ENCODE data around the gene CTNNBL1.

DNA sequence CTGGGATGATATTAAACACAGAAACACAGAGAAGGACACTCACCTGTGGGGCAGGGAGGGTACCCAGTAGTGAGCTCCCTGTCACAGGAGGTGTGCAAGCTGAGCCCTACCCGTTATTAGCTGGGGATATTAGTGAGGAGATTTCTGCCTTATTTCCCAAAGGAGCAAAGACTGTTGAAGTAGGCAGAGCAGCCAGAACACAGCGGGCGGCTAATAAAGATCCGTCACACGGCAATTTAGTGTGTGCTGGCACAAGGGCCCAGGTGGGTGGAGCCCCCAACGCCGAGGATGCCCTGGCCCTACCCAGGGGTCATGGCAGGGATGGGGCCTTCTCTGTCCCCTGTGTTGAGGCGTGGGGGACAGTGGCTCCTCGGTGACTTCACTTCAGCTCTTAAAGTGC, 217.4 kb downstream of the CTNNBL1 start:
- TF ChIP-seq, protein P1, sequence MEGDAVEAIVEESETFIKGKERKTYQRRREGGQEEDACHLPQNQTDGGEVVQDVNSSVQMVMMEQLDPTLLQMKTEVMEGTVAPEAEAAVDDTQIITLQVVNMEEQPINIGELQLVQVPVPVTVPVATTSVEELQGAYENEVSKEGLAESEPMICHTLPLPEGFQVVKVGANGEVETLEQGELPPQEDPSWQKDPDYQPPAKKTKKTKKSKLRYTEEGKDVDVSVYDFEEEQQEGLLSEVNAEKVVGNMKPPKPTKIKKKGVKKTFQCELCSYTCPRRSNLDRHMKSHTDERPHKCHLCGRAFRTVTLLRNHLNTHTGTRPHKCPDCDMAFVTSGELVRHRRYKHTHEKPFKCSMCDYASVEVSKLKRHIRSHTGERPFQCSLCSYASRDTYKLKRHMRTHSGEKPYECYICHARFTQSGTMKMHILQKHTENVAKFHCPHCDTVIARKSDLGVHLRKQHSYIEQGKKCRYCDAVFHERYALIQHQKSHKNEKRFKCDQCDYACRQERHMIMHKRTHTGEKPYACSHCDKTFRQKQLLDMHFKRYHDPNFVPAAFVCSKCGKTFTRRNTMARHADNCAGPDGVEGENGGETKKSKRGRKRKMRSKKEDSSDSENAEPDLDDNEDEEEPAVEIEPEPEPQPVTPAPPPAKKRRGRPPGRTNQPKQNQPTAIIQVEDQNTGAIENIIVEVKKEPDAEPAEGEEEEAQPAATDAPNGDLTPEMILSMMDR (conservative IDR thresholded peaks at IDR 0.05; ENCODE audit: low read depth in 2 of 2) = no peak
- TF ChIP-seq NANOG (IDR thresholded peaks at IDR 0.05; ENCODE audit: borderline replicate concordance) = no peak
- TF ChIP-seq POLR2AphosphoS5 (IDR thresholded peaks at IDR 0.05; ENCODE audit: low read depth) = no peak
- TF ChIP-seq, protein P2, sequence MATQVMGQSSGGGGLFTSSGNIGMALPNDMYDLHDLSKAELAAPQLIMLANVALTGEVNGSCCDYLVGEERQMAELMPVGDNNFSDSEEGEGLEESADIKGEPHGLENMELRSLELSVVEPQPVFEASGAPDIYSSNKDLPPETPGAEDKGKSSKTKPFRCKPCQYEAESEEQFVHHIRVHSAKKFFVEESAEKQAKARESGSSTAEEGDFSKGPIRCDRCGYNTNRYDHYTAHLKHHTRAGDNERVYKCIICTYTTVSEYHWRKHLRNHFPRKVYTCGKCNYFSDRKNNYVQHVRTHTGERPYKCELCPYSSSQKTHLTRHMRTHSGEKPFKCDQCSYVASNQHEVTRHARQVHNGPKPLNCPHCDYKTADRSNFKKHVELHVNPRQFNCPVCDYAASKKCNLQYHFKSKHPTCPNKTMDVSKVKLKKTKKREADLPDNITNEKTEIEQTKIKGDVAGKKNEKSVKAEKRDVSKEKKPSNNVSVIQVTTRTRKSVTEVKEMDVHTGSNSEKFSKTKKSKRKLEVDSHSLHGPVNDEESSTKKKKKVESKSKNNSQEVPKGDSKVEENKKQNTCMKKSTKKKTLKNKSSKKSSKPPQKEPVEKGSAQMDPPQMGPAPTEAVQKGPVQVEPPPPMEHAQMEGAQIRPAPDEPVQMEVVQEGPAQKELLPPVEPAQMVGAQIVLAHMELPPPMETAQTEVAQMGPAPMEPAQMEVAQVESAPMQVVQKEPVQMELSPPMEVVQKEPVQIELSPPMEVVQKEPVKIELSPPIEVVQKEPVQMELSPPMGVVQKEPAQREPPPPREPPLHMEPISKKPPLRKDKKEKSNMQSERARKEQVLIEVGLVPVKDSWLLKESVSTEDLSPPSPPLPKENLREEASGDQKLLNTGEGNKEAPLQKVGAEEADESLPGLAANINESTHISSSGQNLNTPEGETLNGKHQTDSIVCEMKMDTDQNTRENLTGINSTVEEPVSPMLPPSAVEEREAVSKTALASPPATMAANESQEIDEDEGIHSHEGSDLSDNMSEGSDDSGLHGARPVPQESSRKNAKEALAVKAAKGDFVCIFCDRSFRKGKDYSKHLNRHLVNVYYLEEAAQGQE (IDR thresholded peaks at IDR 0.05; ENCODE audit: unreplicated experiment) = no peak
- TF ChIP-seq, protein P3, sequence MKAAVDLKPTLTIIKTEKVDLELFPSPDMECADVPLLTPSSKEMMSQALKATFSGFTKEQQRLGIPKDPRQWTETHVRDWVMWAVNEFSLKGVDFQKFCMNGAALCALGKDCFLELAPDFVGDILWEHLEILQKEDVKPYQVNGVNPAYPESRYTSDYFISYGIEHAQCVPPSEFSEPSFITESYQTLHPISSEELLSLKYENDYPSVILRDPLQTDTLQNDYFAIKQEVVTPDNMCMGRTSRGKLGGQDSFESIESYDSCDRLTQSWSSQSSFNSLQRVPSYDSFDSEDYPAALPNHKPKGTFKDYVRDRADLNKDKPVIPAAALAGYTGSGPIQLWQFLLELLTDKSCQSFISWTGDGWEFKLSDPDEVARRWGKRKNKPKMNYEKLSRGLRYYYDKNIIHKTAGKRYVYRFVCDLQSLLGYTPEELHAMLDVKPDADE (IDR thresholded peaks at IDR 0.05) = no peak
- TF ChIP-seq STAT1 (IDR thresholded peaks at IDR 0.05; ENCODE audit: unreplicated experiment) = no peak
- no peak for TF ChIP-seq EZH2 (IDR thresholded peaks at IDR 0.05; ENCODE audit: low read depth, unreplicated experiment)
- no peak for TF ChIP-seq JUNB (IDR thresholded peaks at IDR 0.05; ENCODE audit: unreplicated experiment)
- TF ChIP-seq EZH2phosphoT487 (IDR thresholded peaks at IDR 0.05; ENCODE audit: unreplicated experiment) = no peak
- no peak for TF ChIP-seq ZNF331 (CRISPR knock-in tag; IDR thresholded peaks at IDR 0.05; ENCODE audit: low read depth)
- no peak for TF ChIP-seq ZNF114 (CRISPR knock-in tag; IDR thresholded peaks at IDR 0.05)
- no peak for TF ChIP-seq CREB1 (CRISPR knock-in tag; IDR thresholded peaks at IDR 0.05; ENCODE audit: low read depth)
- TF ChIP-seq, protein P4, sequence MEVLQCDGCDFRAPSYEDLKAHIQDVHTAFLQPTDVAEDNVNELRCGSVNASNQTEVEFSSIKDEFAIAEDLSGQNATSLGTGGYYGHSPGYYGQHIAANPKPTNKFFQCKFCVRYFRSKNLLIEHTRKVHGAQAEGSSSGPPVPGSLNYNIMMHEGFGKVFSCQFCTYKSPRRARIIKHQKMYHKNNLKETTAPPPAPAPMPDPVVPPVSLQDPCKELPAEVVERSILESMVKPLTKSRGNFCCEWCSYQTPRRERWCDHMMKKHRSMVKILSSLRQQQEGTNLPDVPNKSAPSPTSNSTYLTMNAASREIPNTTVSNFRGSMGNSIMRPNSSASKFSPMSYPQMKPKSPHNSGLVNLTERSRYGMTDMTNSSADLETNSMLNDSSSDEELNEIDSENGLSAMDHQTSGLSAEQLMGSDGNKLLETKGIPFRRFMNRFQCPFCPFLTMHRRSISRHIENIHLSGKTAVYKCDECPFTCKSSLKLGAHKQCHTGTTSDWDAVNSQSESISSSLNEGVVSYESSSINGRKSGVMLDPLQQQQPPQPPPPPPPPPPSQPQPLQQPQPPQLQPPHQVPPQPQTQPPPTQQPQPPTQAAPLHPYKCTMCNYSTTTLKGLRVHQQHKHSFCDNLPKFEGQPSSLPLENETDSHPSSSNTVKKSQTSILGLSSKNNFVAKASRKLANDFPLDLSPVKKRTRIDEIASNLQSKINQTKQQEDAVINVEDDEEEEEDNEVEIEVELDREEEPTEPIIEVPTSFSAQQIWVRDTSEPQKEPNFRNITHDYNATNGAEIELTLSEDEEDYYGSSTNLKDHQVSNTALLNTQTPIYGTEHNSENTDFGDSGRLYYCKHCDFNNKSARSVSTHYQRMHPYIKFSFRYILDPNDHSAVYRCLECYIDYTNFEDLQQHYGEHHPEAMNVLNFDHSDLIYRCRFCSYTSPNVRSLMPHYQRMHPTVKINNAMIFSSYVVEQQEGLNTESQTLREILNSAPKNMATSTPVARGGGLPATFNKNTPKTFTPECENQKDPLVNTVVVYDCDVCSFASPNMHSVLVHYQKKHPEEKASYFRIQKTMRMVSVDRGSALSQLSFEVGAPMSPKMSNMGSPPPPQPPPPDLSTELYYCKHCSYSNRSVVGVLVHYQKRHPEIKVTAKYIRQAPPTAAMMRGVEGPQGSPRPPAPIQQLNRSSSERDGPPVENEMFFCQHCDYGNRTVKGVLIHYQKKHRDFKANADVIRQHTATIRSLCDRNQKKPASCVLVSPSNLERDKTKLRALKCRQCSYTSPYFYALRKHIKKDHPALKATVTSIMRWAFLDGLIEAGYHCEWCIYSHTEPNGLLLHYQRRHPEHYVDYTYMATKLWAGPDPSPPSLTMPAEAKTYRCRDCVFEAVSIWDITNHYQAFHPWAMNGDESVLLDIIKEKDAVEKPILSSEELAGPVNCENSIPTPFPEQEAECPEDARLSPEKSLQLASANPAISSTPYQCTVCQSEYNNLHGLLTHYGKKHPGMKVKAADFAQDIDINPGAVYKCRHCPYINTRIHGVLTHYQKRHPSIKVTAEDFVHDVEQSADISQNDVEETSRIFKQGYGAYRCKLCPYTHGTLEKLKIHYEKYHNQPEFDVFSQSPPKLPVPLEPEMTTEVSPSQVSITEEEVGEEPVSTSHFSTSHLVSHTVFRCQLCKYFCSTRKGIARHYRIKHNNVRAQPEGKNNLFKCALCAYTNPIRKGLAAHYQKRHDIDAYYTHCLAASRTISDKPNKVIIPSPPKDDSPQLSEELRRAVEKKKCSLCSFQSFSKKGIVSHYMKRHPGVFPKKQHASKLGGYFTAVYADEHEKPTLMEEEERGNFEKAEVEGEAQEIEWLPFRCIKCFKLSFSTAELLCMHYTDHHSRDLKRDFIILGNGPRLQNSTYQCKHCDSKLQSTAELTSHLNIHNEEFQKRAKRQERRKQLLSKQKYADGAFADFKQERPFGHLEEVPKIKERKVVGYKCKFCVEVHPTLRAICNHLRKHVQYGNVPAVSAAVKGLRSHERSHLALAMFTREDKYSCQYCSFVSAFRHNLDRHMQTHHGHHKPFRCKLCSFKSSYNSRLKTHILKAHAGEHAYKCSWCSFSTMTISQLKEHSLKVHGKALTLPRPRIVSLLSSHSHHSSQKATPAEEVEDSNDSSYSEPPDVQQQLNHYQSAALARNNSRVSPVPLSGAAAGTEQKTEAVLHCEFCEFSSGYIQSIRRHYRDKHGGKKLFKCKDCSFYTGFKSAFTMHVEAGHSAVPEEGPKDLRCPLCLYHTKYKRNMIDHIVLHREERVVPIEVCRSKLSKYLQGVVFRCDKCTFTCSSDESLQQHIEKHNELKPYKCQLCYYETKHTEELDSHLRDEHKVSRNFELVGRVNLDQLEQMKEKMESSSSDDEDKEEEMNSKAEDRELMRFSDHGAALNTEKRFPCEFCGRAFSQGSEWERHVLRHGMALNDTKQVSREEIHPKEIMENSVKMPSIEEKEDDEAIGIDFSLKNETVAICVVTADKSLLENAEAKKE (CRISPR knock-in tag; IDR thresholded peaks at IDR 0.05) = no peak

All from GM23338 (cell line).